T follicular helper cell (primary cell): ENCODE data around the gene RPS6KB1.
"Not testable (repeated sequence)": the region's sequence is repeated elsewhere in the genome, so short reads cannot be mapped to it uniquely, and the experiment has no call there.

Experiments used
- DNase-seq: peaks from one replicate; pipeline ENCODE4 v3.0.0-alpha.2; 2020; ENCODE audit warnings: low read depth
- total RNA-seq, 2 experiments: gene quantifications; one replicate each; lab custom pipeline; 2026; lab: John Stamatoyannopoulos, UW

Gene RPS6KB1
- total RNA-seq: 87.2 to 88.6 reads per million in 2 experiments

GRCh38 chr17:59892924-59893675, at the start of gene RPS6KB1, which contains the start of gene TUBD1:
Gene RPS6KB1 (plus strand): TSS chr17:59893121. CDS start chr17:59893185, 64 bp downstream.
Gene TUBD1 (minus strand): TSS chr17:59892943. CDS start chr17:59891002, 1,941 bp downstream.
- DNase-seq: peak; percentile 96

GRCh38 chr17:59844884-59845594, 47.9 kb upstream of the RPS6KB1 start:
- DNase-seq: no peak

- DNase-seq: no peak
Measured at GRCh38 chr17:59845595-59846393, 47.1 kb upstream of the RPS6KB1 start.

GRCh38 chr17:59846394-59847165, 46.3 kb upstream of the RPS6KB1 start:
- no peak for DNase-seq

DNA sequence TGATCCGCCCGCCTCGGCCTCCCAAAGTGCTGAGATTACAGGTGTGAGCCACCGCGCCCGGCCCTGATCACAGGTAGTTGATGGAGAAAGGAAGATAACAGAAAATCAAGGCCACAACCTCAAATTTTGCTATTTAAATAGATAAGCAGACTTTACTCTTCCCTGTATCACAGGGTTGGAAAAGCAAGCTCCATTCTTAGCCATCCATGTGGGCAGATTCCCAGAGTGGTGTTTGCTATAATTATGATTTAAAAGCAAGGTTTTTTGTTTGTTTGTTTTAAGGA, 44.6 kb upstream of the RPS6KB1 start:
- DNase-seq: no peak

DNA sequence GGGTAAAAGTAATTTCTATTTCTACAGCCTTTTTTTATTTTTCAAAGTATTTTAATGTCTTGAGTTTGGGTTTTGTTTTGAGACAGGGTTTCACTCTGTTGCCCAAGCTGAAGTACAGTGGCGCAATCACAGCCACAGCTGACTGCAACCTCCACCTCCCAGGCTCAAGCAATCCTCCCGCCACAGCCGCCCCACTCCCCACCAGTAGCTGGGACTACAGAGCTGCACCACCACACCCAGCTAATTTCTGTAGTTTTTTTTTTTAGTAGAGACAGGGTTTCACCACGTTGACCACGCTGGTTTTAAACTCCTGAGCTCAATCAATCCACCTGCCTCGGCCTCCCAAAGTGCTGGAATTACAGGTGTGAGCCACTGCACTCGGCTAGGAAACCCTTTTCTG, 44.1 kb upstream of the RPS6KB1 start:
- no peak for DNase-seq

GRCh38 chr17:59850311-59850710, 42.6 kb upstream of the RPS6KB1 start:
- DNase-seq: not testable (repeated sequence)

GRCh38 chr17:59851439-59852375, 41.2 kb upstream of the RPS6KB1 start:
- no peak for DNase-seq

- DNase-seq: not testable (repeated sequence)
Measured at GRCh38 chr17:59852847-59853167, 40.1 kb upstream of the RPS6KB1 start.

- peak; percentile 58 for DNase-seq
Measured at GRCh38 chr17:59853168-59853918, 39.6 kb upstream of the RPS6KB1 start.

DNA sequence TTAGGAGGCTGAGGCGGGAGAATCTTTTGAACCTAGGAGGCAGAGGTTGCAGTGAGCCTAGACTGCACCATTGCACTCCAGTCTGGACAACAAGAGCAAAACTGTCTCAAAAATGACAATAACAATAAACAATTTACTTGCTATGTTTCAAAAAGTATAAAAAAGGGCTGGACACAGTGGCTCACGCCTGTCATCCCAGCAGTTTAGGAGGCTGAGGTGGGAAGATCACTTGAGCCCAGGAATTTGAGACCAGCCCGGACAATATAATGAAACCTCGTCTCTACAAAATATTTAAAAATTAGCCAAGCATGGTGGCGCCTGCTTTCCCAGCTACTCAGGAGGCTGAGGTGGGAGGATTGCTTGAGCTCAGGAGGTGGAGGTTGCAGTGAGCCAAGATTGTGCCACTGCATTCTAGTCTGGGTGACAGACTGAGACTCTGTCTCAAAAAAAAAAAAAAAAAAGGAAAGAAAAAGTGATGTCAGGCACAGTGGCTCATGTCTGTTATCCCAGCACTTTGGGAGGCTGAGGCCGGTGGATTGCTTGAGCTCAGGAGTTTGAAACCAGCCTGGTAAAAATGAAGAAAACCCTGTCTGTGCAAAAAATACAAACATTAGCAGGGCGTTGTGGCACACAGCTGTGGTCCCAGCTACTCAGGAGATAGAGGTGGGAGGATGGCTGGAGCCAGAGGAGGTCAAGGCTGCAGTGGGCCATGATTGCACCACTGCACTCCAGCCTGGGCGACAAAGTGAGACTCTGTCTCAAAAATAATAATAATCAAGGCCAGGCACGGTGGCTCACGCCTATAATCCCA, 38.8 kb upstream of the RPS6KB1 start:
- DNase-seq: not testable (repeated sequence)

- no peak for DNase-seq
Measured at GRCh38 chr17:59856859-59857794, 35.8 kb upstream of the RPS6KB1 start.

- no peak for DNase-seq
Measured at GRCh38 chr17:59858167-59858816, 34.6 kb upstream of the RPS6KB1 start.

- DNase-seq: no peak
Measured at GRCh38 chr17:59858932-59859331, 34.0 kb upstream of the RPS6KB1 start.

DNA sequence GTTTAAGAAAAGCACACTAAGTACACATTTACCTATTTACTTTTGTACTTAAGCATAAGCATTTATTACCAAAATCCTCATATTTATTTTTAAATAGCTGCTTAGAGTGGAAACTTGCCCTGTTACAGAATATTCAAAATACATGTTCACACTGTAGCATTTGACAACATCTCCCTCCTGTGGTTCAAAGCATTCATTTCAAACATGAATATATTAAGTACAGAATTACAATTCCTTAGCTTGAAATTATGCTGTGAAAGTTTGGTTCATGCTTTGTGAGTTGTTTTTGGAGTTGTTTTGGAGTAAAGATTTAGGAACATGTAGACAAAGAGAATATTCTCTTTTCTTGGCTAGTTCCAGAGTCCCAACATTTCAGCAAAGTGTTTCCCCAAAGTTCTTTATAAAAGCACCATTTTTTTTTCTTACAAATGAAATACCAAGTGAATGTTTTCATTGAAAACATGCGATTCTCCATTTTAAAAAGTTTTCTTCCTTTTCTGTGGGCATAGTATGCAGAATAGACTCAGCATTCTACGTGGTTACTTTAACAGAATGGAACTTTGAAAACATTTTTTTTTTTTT, 33.4 kb upstream of the RPS6KB1 start:
- DNase-seq: no peak

DNA sequence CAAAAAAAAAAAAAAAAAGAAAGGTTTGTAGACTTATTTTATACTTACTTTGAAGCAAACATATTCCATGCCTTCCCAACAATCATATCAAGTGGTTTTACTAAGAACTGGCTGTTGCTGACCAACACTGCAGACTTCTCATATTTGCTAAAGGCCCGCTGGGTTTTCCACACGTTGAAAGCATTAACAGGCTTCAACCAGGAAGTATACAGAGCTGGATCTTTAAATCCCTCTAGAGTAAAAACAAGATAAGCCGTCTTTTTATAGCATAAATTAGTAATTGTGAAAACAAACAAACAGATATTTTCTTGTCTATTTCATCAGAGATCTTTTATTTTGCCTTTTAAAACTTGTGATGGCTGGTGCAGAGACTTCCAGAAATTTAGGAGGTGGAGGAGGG, 29.3 kb upstream of the RPS6KB1 start:
- no peak for DNase-seq

GRCh38 chr17:59869941-59870218, 23.0 kb upstream of the RPS6KB1 start:
- no peak for DNase-seq
